ENCODE measurements around the gene PCDHGA8.
"Not testable (repeated sequence)": the region's sequence is repeated elsewhere in the genome, so short reads cannot be mapped to it uniquely, and the experiment has no call there.

Gene PCDHGA8

GRCh38 chr5:141392429-141393198, at the start of gene PCDHGA8:
Gene PCDHGA8 (plus strand): TSS chr5:141392633. CDS start chr5:141392814, 181 bp downstream.
- DNase-seq (ENCODE audit: low read depth in 4 of 4, low spot score in 1 of 4): no peak

- DNase-seq (ENCODE audit: low read depth in 4 of 4, low spot score in 1 of 4): no peak
Measured at GRCh38 chr5:141342773-141343172, 49.7 kb upstream of the PCDHGA8 start.

GRCh38 chr5:141343242-141343952, 49.0 kb upstream of the PCDHGA8 start, which contains the start of gene PCDHGA3:
Gene PCDHGA3 (plus strand): TSS chr5:141343829. CDS start chr5:141344034, 205 bp downstream.
- no peak for DNase-seq (ENCODE audit: low read depth in 4 of 4, low spot score in 1 of 4)

GRCh38 chr5:141343953-141344463, 48.4 kb upstream of the PCDHGA8 start:
- DNase-seq (ENCODE audit: low read depth in 4 of 4, low spot score in 1 of 4): no peak

- no peak for DNase-seq (ENCODE audit: low read depth in 4 of 4, low spot score in 1 of 4)
Measured at GRCh38 chr5:141345327-141345726, 47.1 kb upstream of the PCDHGA8 start.

- DNase-seq (ENCODE audit: low read depth in 4 of 4, low spot score in 1 of 4): not testable (repeated sequence)
Measured at GRCh38 chr5:141346017-141346416, 46.4 kb upstream of the PCDHGA8 start.

- no peak for DNase-seq (ENCODE audit: low read depth in 4 of 4, low spot score in 1 of 4)
Measured at GRCh38 chr5:141349917-141350619, 42.4 kb upstream of the PCDHGA8 start, which contains the start of gene PCDHGB1. Gene PCDHGB1 (plus strand): TSS chr5:141350099. CDS start chr5:141350261, 162 bp downstream.

- DNase-seq (ENCODE audit: low read depth in 4 of 4, low spot score in 1 of 4): no peak
Measured at GRCh38 chr5:141351591-141351990, 40.8 kb upstream of the PCDHGA8 start.

GRCh38 chr5:141354900-141355469, 37.4 kb upstream of the PCDHGA8 start, which contains the start of gene PCDHGA4:
Gene PCDHGA4 (plus strand): TSS chr5:141355021. CDS start chr5:141355108, 87 bp downstream.
- DNase-seq (ENCODE audit: low read depth in 4 of 4, low spot score in 1 of 4): no peak

- no peak for DNase-seq (ENCODE audit: low read depth in 4 of 4, low spot score in 1 of 4)
Measured at GRCh38 chr5:141355641-141356040, 36.8 kb upstream of the PCDHGA8 start.

GRCh38 chr5:141356133-141356532, 36.3 kb upstream of the PCDHGA8 start:
- DNase-seq (ENCODE audit: low read depth in 4 of 4, low spot score in 1 of 4): no peak

GRCh38 chr5:141356950-141357349, 35.5 kb upstream of the PCDHGA8 start:
- no peak for DNase-seq (ENCODE audit: low read depth in 4 of 4, low spot score in 1 of 4)

- DNase-seq (ENCODE audit: low read depth in 4 of 4, low spot score in 1 of 4): no peak
Measured at GRCh38 chr5:141359790-141360426, 32.5 kb upstream of the PCDHGA8 start, which contains the start of gene PCDHGB2. Gene PCDHGB2 (plus strand): TSS chr5:141359994. CDS start chr5:141360136, 142 bp downstream.

- DNase-seq (ENCODE audit: low read depth in 4 of 4, low spot score in 1 of 4): no peak
Measured at GRCh38 chr5:141360685-141361084, 31.7 kb upstream of the PCDHGA8 start.

GRCh38 chr5:141362719-141363118, 29.7 kb upstream of the PCDHGA8 start:
- no peak for DNase-seq (ENCODE audit: low read depth in 4 of 4, low spot score in 1 of 4)

- DNase-seq (ENCODE audit: low read depth in 4 of 4, low spot score in 1 of 4): no peak
Measured at GRCh38 chr5:141363952-141364660, 28.3 kb upstream of the PCDHGA8 start, which contains the start of gene PCDHGA5. Gene PCDHGA5 (plus strand): TSS chr5:141364162. CDS start chr5:141364331, 169 bp downstream.

- DNase-seq (ENCODE audit: low read depth in 4 of 4, low spot score in 1 of 4): no peak
Measured at GRCh38 chr5:141366016-141366896, 26.2 kb upstream of the PCDHGA8 start.
